WTC11 (cell line): ENCODE measurements around the gene ADRB2. TPM values are rescaled to one million over a fixed set of nuclear protein-coding genes. Genes with fewer than 3 reads are reported as not detected.

Source experiments
- ATAC-seq: fragments of 200-7000 bp; cut with Tn5 transposase; 2 replicates; pipeline ENCODE4 v1.10.0; 2021; ENCODE audit warnings: mild to moderate bottlenecking, moderate library complexity
- CTCF ChIA-PET: fragments of 300-600 bp; sonication (Branson Sonifier 250); formaldehyde crosslinking; loops from one replicate; lab custom pipeline; 2021; ENCODE audit warnings: antibody characterized with exemption; lab: Charles Lee
- POLR2A ChIA-PET: fragments of 350-600 bp; sonication (Branson Sonifier 250); formaldehyde crosslinking; loops from one replicate; lab custom pipeline; 2021; ENCODE audit warnings: antibody characterized with exemption; lab: Charles Lee
- DNase-seq: peaks from one replicate; pipeline ENCODE4 v3.0.0; 2021; ENCODE audit warnings: low spot score
- H3K27ac Mint-ChIP-seq: 2 replicates; pipeline ENCODE4 v1.8.0; 2021; ENCODE audit warnings: mixed read lengths
- H3K27me3 Mint-ChIP-seq: 2 replicates; pipeline ENCODE4 v1.8.0; 2021; ENCODE audit warnings: low read depth, mild to moderate bottlenecking, moderate library complexity, mixed read lengths
- H3K36me3 Mint-ChIP-seq: 2 replicates; pipeline ENCODE4 v1.8.0; 2021; ENCODE audit warnings: mixed read lengths
- H3K4me1 Mint-ChIP-seq: 2 replicates; pipeline ENCODE4 v1.8.0; 2022; ENCODE audit warnings: mixed read lengths
- H3K4me3 Mint-ChIP-seq: 2 replicates; pipeline ENCODE4 v1.8.0; 2021; ENCODE audit warnings: mild to moderate bottlenecking, moderate library complexity, mixed read lengths
- H3K9me3 Mint-ChIP-seq: 2 replicates; pipeline ENCODE4 v1.8.0; 2021; ENCODE audit warnings: mixed read lengths
- ARID4B ChIP-seq: sonication (generic); formaldehyde crosslinking; IDR thresholded peaks from 2 replicates; pipeline ENCODE4 v1.8.0; 2023; ENCODE audit warnings: missing genetic modification reagents, mild to moderate bottlenecking, borderline replicate concordance
- ATF6 ChIP-seq: sonication (generic); formaldehyde crosslinking; IDR thresholded peaks from 2 replicates; pipeline ENCODE4 v1.8.1; 2023; ENCODE audit warnings: mild to moderate bottlenecking, missing genetic modification reagents
- ETV6 ChIP-seq: sonication (generic); formaldehyde crosslinking; IDR thresholded peaks from 2 replicates; pipeline ENCODE4 v1.8.1; 2022; ENCODE audit warnings: mild to moderate bottlenecking, missing genetic modification reagents
- FOXP4 ChIP-seq: sonication (generic); formaldehyde crosslinking; IDR thresholded peaks from 2 replicates; pipeline ENCODE4 v1.8.0; 2022; ENCODE audit warnings: mild to moderate bottlenecking, missing genetic modification reagents
- IRF2 ChIP-seq: sonication (generic); formaldehyde crosslinking; IDR thresholded peaks from 2 replicates; pipeline ENCODE4 v1.8.0; 2022; ENCODE audit warnings: low read depth, missing genetic modification reagents, borderline replicate concordance
- MYBL2 ChIP-seq: sonication (generic); formaldehyde crosslinking; IDR thresholded peaks from 2 replicates; pipeline ENCODE4 v1.8.1; 2023; ENCODE audit warnings: mild to moderate bottlenecking, moderate library complexity, missing genetic modification reagents
- NR1H2 ChIP-seq: sonication (generic); formaldehyde crosslinking; IDR thresholded peaks from 2 replicates; pipeline ENCODE4 v1.9.0; 2021; ENCODE audit warnings: mild to moderate bottlenecking, moderate library complexity, missing genetic modification reagents
- OVOL2 ChIP-seq: fragments of 250-450 bp; sonication (Bioruptor Pico); IDR thresholded peaks from 2 replicates; pipeline ENCODE4 v1.9.0; 2021; ENCODE audit warnings: mild to moderate bottlenecking, borderline replicate concordance
- SP1 ChIP-seq: sonication (generic); formaldehyde crosslinking; conservative IDR thresholded peaks from 2 replicates; pipeline ENCODE4 v1.8.1; 2022; ENCODE audit warnings: missing genetic modification reagents
- STAT6 ChIP-seq: sonication (generic); formaldehyde crosslinking; conservative IDR thresholded peaks from 2 replicates; pipeline ENCODE4 v1.8.1; 2023; ENCODE audit warnings: mild to moderate bottlenecking, low read depth, missing genetic modification reagents, moderate library complexity
- USF1 ChIP-seq: sonication (generic); formaldehyde crosslinking; IDR thresholded peaks from 2 replicates; pipeline ENCODE4 v1.8.0; 2022; ENCODE audit warnings: mild to moderate bottlenecking, missing genetic modification reagents
- ZNF532 ChIP-seq: fragments of 250-450 bp; sonication (Bioruptor Pico); IDR thresholded peaks from 2 replicates; pipeline ENCODE4 v1.9.0; 2021; ENCODE audit warnings: mild to moderate bottlenecking, borderline replicate concordance
- total RNA-seq: library from RNA; stranded (reverse); gene quantifications from 3 replicates; pipeline ENCODE4 v1.2.3, GENCODE V29; 2021
- TF ChIP-seq, protein P1 (sequence below): sonication (generic); formaldehyde crosslinking; IDR thresholded peaks from 2 replicates; pipeline ENCODE4 v1.8.1; 2023; ENCODE audit warnings: mild to moderate bottlenecking, missing genetic modification reagents, moderate library complexity

ADRB2 gene
- total RNA-seq, 1 experiment from 2014 or later, result 1.2 TPM

DNA sequence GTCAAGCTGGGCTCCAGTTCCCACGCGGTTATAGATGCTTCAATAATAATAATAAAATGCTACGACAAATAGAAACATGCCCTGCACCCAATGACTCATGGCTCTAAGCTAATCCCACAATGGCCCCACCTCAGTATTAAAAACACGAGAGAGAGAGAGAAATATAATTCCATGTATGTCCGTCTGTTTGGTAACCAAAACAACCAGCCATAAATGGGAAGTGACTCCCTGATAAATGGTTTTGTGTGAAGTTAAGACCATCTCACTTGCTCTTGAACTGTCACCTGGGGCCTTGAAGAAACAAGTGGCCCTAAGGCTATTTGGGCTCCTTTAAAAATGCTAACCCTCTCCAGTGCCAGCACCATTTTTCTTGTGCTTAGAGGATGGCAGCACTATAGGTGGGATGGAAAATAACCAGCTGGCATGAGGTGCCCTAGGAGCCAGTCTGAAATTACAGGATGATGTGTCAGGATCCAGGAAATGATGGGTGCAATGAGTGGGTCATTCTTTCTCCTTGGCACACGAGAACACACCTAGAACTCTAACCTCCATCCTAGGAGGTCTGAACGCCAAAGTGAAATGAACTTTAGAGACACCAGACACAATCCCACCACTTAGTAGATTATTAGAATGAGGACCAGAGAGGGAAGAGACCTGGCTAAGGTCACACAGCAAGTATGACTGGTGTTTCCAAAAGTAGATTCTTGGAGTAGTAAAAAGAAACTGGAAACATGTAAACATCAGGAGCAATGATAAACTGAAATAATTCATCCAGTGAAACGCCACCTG is 35.7 kb upstream of the ADRB2 start:
- H3K4me3 Mint-ChIP-seq, result no peak overlapping the region
- ATAC-seq (no peak), DNase-seq (no peak)
- POLR2A ChIA-PET, result no interaction called here
- no peaks in the 10 kb centered on the region for H3K36me3 Mint-ChIP-seq
- CTCF ChIA-PET, result no interaction called here
- H3K27me3 Mint-ChIP-seq, result no peaks in the 10 kb centered on the region; the same call in 1 of the 2 replicates
- no peak overlapping the region for H3K27ac Mint-ChIP-seq
- no peaks in the 10 kb centered on the region for H3K9me3 Mint-ChIP-seq
- H3K4me1 Mint-ChIP-seq, result no peaks in the 10 kb centered on the region
- TF ChIP-seq NR1H2 (CRISPR knock-in tag) (no peak), IRF2 (no peak), ATF6 (no peak)
- TF ChIP-seq, all 79 proteins: peak for 0

DNA sequence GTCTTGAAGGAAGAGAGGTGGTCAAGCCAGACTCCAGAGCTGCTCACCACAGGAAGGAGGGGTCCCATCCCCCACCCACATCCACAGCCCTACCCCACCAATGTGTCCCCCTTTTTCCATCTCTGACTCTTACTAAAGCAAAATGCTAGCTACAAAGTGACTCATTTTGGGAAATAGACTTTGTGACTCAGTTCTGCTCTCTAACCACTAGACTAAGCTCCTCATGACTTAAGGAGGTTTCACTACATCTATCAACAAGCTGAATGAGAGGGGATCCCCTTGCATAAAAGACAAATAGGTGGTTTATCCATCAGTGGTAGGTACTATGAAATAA is 35.1 kb upstream of the ADRB2 start:
- no peaks in the 10 kb centered on the region; the same call in 1 of the 2 replicates for H3K27me3 Mint-ChIP-seq
- ATAC-seq (no peak), DNase-seq (no peak)
- no peaks in the 10 kb centered on the region for H3K36me3 Mint-ChIP-seq
- H3K4me3 Mint-ChIP-seq, result no peak overlapping the region
- TF ChIP-seq SP1 (CRISPR knock-in tag), result no peak
- TF ChIP-seq ZNF532 (CRISPR knock-in tag), result no peak
- no peak for TF ChIP-seq USF1 (CRISPR knock-in tag)
- TF ChIP-seq ETV6 (CRISPR knock-in tag), result no peak
- TF ChIP-seq MYBL2 (CRISPR knock-in tag), result no peak
- TF ChIP-seq ARID4B, result no peak
- TF ChIP-seq STAT6 (CRISPR knock-in tag), result no peak
- TF ChIP-seq OVOL2, result no peak
- TF ChIP-seq, protein P1, sequence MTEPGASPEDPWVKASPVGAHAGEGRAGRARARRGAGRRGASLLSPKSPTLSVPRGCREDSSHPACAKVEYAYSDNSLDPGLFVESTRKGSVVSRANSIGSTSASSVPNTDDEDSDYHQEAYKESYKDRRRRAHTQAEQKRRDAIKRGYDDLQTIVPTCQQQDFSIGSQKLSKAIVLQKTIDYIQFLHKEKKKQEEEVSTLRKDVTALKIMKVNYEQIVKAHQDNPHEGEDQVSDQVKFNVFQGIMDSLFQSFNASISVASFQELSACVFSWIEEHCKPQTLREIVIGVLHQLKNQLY, result no peak
- TF ChIP-seq FOXP4 (CRISPR knock-in tag), result no peak
- ChIA-PET CTCF (interaction anchor here (0.7 kb wide), 1 partner anchor 60 kb away, joined by 3 read pairs; no protein-coding TSS in a partner anchor), POLR2A (no interaction called here)
- H3K4me1 Mint-ChIP-seq, result no peaks in the 10 kb centered on the region
- H3K27ac Mint-ChIP-seq, result no peak overlapping the region
- H3K9me3 Mint-ChIP-seq, result no peaks in the 10 kb centered on the region
